NCI-H2227 (cell line): Measurements from ENCODE around the gene EEF2K.
"Not testable (repeated sequence)": the region's sequence is repeated elsewhere in the genome, so short reads cannot be mapped to it uniquely, and the experiment has no call there.

Experiments
- DNase-seq: peaks from one replicate; lab custom pipeline; 2025; ENCODE audit not compliant: unreplicated experiment; lab: John Stamatoyannopoulos, UW

EEF2K gene

GRCh38 chr16:22291860-22292318, 85.8 kb downstream of the EEF2K start:
- no peak for DNase-seq

GRCh38 chr16:22292320-22292719, 86.2 kb downstream of the EEF2K start:
- peak; percentile 24 for DNase-seq

- no peak for DNase-seq
Measured at GRCh38 chr16:22293137-22294106, 87.3 kb downstream of the EEF2K start.

GRCh38 chr16:22296225-22297113, 90.4 kb downstream of the EEF2K start:
- peak; percentile 41 for DNase-seq

- DNase-seq: peak; percentile 99
Measured at GRCh38 chr16:22297114-22297870, 91.2 kb downstream of the EEF2K start, which contains the start of gene POLR3E. POLR3E (plus strand) TSS chr16:22297409; CDS start chr16:22302969, 5,560 bp downstream.

GRCh38 chr16:22297871-22298733, 92.0 kb downstream of the EEF2K start:
- peak; percentile 96 for DNase-seq

- no peak for DNase-seq
Measured at GRCh38 chr16:22299036-22299435, 93.0 kb downstream of the EEF2K start.

GRCh38 chr16:22300427-22301071, 94.5 kb downstream of the EEF2K start:
- DNase-seq: peak; percentile 63

- DNase-seq: not testable (repeated sequence)
Measured at GRCh38 chr16:22301423-22301822, 95.3 kb downstream of the EEF2K start.

- no peak for DNase-seq
Measured at GRCh38 chr16:22302776-22303363, 96.8 kb downstream of the EEF2K start.

GRCh38 chr16:22304411-22304810, 98.3 kb downstream of the EEF2K start:
- no peak for DNase-seq

- DNase-seq: no peak
Measured at GRCh38 chr16:22306788-22307187, 100.7 kb downstream of the EEF2K start.

GRCh38 chr16:22307838-22308237, 101.8 kb downstream of the EEF2K start:
- no peak for DNase-seq

- DNase-seq: no peak
Measured at GRCh38 chr16:22308824-22309520, 102.9 kb downstream of the EEF2K start.

- no peak for DNase-seq
Measured at GRCh38 chr16:22311520-22311919, 105.4 kb downstream of the EEF2K start.

- no peak for DNase-seq
Measured at GRCh38 chr16:22312897-22313781, 107.1 kb downstream of the EEF2K start.

- no peak for DNase-seq
Measured at GRCh38 chr16:22313876-22314470, 107.9 kb downstream of the EEF2K start.
